Esophagus muscularis mucosa (tissue), 4 donors: Measurements from ENCODE around the gene DOCK4.

Experiments used
- CTCF ChIP-seq, 3 experiments: fragments of 200-600 bp in 2 of 3; fragments of 450-650 bp in 1 of 3; sonication (generic) in 2 of 3; IDR thresholded peaks; one replicate each; pipeline ENCODE4 v1.5.1; 2017 to 2019; ENCODE audit warnings: antibody characterized with exemption in 3 of 3, mild to moderate bottlenecking in 2 of 3, moderate library complexity in 1 of 3
- EP300 ChIP-seq: sonication (generic); formaldehyde crosslinking; IDR thresholded peaks from one replicate; pipeline ENCODE4 v1.6.1; 2017; ENCODE audit warnings: antibody characterized with exemption
- POLR2A ChIP-seq: fragments of 450-650 bp; IDR thresholded peaks from one replicate; pipeline ENCODE4 v1.6.1; 2017; ENCODE audit warnings: antibody characterized with exemption, moderate library complexity, mild to moderate bottlenecking, low read depth
- POLR2AphosphoS5 ChIP-seq, 2 donors: sonication (generic); formaldehyde crosslinking; IDR thresholded peaks; one replicate each; pipeline ENCODE4 v1.6.1; 2017; ENCODE audit warnings: antibody characterized with exemption in 2 of 2

GRCh38 chr7:111860248-111860647 is 346.0 kb downstream of the DOCK4 start:
- TF ChIP-seq CTCF (IDR thresholded peaks at IDR 0.05): no peak
- no peak for TF ChIP-seq POLR2A
- no peak for TF ChIP-seq POLR2AphosphoS5 (IDR thresholded peaks at IDR 0.05)
- no peak for TF ChIP-seq EP300
